NCI-H748 (cell line): ENCODE data around the gene BARHL1.
A peak's percentile ranks its signal among the peaks of the same experiment; 100 is the strongest.
"Not testable (repeated sequence)": the region's sequence is repeated elsewhere in the genome, so short reads cannot be mapped to it uniquely, and the experiment has no call there.

Experiments used
- DNase-seq: peaks from one replicate; lab custom pipeline; 2025; ENCODE audit not compliant: unreplicated experiment; lab: John Stamatoyannopoulos, UW

Gene BARHL1

DNA sequence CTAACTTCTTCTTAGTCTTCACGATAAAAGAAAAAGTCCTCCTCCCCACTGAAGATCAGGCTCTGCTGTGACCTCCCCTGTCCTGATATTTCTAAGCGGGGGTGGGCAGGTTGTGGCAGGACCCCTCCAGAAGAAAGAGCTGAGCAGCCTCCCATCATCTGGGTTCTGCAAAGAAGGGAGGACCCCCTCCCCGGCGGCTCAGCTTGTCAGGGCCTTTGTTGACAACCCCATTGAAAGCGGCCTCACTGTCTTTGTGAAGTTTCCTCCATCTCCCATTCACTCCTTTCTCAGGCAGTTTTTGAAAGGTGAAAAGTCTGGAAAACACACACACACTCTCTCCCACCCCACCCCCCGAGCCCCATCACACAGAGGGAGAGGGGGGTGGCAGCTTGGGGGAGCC, 26.2 kb upstream of the BARHL1 start:
- no peak for DNase-seq

DNA sequence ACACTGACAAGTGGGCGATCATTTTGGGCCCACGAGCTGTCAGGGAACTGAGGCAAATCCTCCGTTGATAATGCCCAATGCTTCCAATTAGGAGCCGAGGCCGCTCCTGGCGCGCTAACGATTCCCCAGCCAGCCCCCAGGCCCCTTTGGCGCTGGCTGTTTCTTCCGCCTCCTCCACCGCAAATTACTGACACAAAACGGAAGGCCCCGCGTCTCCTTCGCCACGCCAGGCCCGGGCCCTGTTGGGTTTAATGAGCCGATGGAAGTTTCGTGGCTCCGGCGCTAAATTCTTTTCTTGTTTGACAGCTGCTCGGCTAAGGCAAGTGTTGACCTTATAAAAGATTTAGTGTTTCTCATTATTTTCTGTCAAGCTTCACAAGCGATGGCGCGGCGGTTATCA, 25.7 kb upstream of the BARHL1 start:
- DNase-seq: no peak

DNA sequence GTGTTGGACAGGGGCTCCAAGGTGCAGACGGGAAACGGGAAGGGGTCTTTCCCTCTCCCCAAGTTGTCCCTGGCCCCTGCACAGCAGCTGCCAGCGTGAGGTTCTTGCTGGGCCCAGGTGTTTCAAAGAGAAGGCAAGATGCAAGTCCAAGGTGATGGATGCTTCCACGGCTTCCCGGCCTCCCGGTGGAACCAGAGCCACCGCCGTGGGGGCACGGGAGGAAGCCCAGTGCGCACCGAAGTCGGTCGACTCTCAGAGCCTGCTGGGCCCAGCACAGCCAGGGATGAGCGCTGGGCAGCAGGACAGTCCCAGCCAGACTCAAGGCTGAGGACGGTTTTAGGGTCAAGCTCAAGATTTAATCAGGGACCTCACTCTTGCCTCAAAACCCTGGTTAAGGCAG, 25.2 kb upstream of the BARHL1 start:
- no peak for DNase-seq

DNA sequence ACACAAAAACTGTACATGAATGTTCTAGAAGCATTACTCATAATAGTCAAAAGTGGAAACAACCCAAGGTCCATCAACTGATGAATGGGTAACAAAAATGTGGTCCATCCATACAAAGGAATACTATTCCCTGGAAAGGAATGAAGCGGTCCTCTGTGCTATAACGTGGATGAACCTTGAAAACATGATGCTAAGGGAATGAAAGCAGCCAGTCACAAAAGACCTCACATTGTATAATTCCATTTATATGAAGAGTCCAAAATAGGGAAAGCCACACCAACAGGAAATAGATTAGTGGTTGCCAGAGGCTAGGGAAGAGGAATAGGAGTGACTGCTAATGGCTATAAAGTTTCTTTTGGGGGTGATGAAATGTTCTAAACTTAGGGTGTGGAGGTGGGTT, 22.7 kb upstream of the BARHL1 start:
- no peak for DNase-seq

DNA sequence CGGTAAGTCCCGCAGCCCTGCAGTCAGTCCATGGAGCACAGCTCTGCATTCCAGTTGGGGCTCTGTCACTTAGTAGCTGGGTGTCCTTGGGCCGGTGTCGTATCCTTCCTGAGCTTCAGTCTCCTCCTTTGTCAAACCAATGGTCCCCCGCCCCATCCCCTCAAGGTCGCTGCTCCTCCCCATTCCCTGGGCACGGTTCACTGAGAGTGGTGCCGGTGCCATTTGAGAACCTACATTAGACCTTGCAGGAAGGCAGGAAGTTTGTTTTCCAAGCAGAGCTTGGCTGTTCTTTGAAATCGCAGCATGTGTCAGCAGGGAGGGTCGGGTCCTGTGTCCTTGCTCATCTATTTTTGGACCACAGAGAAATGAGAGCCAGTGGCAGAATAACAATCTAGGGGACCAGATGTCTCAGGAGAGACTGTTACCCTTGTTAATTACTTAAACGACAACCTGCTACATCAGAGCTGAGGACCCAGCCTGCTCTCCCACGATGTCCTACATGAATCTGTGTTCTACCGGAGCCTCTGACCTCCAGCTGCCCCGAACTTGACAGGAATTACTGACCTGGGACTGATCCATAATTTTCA, 21.7 kb upstream of the BARHL1 start:
- peak; percentile 30 for DNase-seq

DNA sequence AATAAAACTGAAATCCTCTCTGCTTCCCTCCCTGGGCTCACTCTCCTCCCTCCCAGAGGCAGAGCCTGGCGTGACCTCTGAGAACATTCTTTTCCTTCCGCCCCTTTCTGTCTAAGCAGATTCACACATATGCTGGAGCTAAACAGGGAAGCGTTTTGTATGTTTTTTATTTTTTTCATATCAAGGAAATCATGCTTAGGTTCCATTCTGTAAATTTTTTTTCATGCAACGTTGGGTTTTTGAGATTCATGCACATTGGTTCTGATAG, 20.2 kb upstream of the BARHL1 start:
- DNase-seq: no peak

DNA sequence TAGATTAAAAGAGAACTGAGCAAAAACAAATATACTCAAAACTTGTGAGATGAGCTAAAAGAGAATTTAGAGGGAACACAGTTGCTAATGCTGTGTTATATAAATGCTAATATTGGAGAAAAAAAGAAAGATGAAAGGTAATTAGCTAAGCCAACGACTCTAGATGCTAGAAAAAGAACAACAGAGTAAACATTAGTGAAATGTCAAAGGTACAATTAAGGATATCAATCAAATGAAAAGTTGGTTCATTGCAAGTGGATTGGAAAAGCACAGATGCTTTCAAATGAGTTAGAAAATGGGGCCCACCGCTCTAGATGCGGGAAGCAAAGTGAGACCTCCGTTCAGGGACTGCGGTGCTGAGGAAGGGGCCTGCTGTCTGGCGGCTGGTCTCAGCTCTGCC, 17.9 kb upstream of the BARHL1 start:
- no peak for DNase-seq

DNA sequence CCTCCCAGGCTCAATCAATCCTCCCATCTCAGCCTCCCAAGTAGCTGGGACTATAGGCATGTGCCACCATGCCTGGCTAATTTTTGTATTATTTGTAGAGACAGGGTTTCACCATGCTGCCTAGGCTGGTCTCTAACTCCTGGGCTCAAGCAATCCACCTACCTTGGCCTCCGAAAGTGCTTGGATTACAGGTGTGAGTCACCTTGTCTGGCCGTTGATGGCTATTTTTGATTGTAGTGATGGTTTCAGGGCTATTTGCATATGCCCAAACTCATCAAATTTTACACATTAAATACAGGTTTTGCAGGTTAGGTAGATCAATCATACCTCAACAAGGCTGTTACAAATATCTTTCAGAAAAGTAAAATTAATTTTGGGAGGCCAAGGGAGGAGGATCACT, 13.6 kb upstream of the BARHL1 start:
- not testable (repeated sequence) for DNase-seq

DNA sequence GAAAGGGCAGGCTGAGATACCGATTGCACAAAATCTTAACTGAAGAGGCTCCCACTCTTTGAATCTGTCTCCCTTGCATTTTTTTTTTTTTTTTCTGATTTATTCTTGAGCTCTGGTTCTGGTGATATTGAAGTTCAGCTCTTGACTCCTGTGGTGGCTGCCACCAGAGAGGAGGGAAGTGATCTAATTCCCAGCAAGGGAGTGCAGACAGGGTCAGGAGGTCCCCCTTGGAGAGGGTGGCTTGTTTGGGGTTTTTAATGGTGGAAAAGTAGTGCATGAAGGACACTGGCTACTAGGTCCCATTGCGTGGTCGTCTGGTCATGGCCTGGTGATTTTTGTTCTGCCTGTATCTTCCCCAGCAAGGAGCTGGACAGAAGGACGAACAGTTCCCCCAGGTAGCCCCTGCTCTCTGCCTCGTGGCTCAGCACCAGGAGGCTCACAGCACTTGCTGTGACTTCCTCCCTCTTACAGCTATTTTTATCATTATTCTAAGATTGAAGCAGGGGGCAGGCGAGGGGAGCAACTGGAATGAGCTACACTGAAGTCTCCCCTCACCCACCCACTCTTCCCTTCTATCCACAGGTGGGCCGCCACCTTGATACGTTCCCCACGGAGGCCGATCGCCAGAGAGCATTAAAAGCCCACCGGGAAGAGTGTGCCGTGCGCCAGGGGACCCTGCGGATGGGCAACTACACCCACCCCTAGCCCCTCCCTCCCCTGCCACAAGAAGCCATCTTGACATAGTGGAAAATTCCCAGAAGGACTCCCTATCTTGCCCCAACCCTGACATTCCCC, 10.4 kb upstream of the BARHL1 start:
- DNase-seq: no peak

DNA sequence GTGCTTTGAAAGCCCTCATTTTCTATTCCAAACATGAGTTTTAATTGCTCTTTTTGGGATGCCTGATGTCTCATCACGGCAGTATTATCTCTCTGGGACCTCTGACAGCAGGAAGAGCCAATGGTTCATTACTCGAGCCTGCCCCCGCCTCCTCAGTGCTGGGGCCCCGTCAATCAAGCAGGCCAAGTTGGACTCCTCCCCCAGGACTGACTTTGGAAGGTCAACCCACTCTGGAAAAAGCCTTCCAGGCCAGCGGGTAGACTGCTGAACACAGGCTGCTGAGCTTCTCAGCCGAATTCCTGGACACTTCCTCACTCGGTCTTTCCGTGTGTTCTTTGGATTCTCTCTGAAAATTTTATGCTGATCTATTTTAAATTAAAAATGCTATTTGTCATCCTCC, 9.5 kb upstream of the BARHL1 start:
- no peak for DNase-seq

DNA sequence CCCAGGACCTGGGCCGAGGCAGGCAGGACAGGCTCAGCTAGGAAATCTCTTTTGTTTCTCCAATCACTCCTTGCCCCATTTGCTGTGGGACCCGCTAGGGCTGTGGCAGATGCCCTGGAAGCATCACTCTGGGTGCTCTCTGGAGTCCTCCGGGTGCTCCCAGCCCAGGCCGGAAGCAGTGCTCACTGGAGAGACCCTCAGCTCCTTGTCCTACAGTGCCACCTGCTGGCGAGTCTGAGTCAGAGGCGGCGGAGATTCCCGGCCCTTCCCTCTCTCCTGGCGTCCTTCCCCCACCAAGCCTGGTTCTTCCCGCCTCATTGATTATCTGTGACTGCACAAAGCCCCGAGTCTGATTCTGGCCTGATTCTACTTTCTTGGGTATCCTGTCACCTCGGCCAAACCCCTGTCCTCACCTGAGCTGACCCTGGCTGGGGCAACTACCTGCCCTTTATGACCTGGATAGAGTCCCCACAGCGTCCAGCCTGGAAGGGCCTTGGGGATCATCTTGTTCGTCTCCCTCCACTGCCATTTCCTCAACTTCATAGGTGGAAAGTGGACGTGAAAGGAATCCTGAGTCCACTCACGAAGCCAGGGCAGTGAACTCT, 7.3 kb upstream of the BARHL1 start:
- peak; percentile 78 for DNase-seq

DNA sequence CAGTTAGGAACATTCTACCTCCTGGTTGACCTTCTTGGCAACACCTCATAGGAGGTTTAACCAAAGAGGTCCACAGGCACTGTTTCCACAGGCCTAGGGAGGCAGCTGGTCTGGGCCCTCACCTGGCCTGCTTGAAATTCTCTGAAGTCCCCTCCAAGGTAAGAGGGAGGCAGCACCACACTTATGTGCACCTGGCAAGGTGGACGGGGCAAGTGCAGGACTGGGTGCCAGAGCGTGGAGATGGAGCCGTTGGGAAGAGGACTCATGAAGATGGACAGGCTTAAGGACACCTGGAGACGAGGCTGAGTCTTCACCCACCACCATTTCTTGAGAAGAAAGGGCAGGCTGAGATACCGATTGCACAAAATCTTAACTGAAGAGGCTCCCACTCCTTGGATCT, 6.6 kb upstream of the BARHL1 start:
- no peak for DNase-seq

DNA sequence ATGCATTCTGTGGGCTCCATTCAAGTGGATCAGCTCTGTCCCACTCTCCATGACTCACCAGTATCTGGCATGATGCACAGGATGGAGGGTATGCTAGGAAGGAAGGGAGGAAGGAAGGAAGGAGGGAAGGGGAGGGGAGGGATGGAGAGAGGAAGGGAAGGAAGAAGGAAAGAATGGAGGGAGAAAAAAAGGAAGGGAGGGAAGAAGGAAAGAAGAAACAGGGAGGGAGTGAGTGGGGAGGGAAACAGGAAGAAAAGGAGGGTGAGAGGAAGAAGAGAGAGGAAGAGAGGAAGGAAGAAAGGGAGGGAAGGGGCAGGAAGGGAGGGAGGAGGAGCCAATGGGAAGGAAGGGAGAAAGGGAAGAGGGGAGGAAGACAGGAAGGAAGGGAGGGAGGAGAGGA, 5.3 kb upstream of the BARHL1 start:
- no peak for DNase-seq

DNA sequence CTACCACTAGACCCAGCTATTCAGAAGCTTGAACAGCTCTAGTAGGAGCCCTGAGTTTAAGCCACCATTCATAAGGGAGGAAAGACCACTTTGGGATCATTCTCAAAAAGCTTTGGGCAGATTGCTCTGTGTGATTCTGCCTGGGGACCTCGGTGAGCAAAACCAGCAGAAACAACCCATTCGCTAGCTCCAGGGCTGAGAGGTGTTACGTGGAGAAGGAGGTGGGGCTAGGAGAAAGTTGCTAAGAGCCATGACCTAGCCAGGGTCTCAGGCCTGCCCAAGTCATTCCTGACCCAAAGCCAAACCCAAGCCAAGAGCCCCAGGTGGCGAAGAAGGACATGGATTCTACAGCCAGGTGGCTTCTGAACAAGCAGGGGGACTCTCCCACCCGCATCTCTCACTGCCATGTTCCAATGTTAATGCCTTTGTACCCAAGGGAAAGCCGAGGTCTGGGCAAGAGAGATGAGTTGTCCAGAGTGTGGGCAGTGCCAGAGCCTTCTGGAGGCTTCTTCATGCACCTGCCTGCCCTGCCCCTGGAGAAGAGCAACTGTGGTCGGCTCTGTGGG, 4.0 kb upstream of the BARHL1 start:
- no peak for DNase-seq

DNA sequence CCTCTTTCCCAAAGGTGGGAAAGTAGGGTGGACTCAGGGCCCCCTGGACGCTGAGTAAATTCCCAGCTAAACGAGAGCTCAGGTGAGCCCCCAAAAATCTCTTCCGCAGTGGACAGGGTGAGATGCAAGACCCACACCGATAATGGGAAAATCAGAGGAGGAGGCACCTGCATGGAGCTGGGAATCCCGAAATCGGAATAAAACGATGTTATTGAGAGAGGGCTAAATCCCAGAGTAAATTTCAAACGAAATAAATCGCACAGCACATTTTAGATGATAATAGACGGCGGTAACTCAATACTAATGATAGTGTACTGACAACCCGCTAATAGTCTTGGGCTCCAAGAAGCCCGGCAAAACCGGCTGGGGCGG, 3.0 kb upstream of the BARHL1 start:
- no peak for DNase-seq

DNA sequence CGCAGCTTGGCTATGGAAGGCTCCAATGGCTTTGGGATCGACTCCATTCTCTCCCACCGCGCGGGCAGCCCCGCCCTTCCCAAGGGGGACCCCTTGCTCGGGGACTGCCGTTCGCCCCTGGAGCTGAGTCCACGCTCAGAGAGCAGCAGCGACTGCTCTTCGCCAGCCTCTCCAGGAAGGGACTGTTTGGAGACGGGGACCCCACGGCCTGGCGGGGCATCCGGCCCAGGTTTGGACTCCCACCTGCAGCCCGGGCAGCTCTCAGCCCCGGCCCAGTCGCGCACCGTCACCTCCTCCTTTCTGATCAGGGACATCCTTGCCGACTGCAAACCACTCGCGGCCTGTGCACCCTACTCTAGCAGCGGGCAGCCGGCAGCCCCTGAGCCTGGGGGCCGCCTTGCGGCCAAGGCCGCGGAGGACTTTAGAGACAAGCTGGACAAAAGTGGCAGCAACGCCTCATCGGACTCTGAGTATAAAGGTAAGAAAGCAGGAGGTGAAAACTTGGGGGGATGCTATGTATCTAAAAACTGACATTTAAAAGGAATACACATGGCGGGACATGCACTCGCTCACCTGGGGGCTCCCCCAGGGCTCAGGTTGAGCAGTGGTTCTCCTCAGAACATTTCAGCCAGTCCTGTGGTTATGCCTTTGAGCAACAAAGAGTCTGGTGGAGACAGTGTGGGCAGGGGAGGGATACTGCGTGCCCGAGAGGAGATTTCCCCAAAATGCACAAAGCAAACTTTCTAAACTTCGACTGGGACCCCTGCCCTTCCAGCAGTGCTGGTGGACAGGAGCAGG, 579 bp downstream of the BARHL1 start:
- no peak for DNase-seq

DNA sequence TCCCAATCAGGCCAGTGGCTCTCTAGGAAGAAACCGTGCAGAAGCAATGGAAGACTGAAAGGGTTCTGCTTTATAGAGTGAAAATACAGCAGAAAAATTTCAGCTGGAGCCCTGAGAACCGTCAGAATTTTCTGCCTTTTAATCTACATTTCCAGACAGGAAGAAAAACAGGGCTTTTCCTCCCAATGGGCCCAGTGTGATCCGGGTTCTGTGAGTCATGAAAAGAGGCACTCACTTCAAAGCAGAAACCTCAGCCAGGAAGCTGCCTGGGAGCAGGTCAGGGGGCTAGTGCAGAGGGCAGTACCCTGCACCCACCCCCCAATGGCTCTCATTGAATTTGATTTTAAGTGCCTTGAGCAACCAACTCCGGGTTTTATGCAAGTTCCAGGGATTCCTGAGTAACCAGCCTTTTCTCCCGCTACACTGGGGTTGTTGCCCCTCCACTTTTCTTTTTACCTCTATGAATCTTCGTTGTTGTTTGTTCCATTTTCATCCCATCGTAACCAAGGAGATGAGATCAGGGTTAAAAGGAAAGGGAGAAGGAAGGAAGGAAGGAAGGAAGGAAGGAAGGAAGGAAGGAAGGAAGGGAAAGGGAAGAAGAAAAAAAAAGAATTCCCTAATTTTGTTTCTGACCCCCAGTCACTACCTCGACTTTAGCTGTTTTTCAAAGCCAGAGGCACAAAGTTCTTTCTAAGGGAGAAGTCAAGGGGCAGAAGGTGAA, 1.3 kb downstream of the BARHL1 start:
- no peak for DNase-seq

DNA sequence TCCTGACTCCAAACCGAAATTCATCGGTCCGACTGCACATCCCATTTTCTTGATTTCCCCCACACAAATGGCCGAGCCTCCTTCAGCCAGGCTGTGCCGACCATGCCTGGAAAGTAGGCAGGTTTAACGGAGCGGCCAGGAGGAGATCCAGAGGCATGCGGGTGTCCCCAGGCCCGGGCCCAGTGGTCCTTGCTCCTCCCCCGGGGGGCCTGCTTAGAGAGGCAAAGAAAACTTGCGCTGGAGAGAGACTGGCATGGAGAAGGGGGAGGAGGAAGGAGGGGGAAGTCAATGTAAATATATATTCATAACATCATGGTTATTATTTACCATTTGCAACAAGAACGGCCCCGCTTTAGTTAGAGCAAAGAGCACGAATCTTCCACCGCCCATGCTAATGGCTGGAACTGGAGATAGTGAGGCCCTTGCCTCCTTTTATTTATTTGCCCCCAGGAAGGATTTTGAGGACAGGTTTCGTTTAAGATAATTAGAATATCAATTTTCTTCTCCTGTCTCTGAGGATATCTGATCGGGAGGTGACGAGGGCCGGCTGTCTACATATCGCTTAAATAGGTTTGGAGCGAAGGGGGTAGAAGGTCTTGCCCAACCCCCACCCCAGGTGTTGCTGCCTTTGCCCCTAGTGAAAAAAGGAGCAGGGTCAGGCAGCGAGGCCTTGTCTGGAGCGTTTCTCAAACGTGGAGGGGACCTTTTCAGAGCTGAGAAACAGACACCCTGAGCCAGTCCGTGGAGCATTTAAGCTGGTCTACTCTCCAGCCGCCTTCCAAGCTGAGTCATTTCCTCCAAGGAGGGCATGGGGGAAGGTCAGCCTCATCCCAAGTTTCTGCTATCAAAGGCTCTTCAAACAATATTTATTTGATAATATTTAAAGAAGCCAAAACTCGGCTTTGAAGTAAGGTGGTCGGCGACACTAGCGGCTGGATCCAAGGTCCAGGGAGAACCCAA, 2.5 kb downstream of the BARHL1 start:
- DNase-seq: no peak

DNA sequence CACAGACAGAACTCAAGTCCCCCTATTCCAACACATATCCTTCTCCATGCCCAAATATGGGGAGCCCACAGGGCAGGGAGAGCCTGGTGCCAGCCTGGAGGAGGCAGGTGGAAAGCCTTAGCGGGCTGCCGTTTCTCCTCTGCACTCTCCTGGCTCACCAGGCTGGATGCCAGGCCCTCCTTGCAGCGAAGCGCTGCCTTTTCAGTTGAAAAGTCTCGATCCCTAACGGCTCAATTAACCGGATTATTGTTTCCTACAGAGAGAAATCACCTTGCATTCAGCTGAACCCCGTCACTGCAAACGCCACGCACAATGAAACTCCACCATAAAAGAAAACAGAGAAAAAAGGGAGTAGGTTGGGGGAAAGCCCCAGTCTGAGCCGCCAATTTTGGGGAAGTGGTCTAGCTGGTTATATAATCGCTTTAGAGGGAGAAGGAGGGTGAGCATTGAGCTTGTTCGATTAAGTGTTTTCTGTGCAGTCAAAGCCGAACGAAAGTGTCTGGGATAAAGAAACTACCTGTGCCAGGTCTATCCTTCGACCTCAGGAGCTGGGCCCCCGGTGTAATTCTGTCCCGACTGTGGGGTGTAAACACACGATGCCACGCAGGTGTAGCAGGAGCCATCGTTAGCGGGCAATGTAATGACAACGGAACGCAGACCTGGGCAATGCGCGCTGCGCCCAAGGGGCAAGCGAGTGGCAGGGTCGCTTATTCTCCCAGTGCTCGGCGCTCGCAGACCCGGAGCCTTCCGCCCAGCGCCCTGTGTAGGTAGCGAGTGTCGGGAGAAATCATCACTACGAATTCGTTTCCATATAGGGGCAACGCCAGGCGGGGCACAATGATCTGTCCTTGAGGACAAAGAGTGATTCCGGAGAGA, 3.8 kb downstream of the BARHL1 start:
- DNase-seq: peak; percentile 72
